K562 (cell line): ENCODE results near the gene CLVS2. TPM values are rescaled to one million over a fixed set of nuclear protein-coding genes. Genes with fewer than 3 reads are reported as not detected.

ENCODE experiments used
- ATAC-seq: fragments of 200-7000 bp; cut with Tn5 transposase; 3 replicates; pipeline ENCODE4 v1.9.1; 2020; ENCODE audit warnings: moderate library complexity
- BruUV-seq: library from RNA; stranded (reverse); fragments of 400-500 nt; replicated peaks from 2 replicates; lab custom pipeline; 2021; lab: Mats Ljungman, UMichigan
- CTCF ChIA-PET: fragments of 300-600 bp; formaldehyde crosslinking; extraction: SDS; loops from one replicate; lab custom pipeline; 2021; ENCODE audit warnings: low intra/inter-chr PET ratio; lab: Yijun Ruan, JAX
- POLR2A ChIA-PET: fragments of 300-600, 350-650 bp; sonication (Branson Sonifier 250); formaldehyde crosslinking; extraction: SDS; loops from one replicate; lab custom pipeline; 2021; ENCODE audit warnings: antibody characterized with exemption, inconsistent platforms; lab: Yijun Ruan, JAX
- DNase-seq, 4 experiments: peaks; one replicate each; pipeline versions ENCODE4 v3.0.0 to v3.0.0-alpha.2; 2011 to 2018; ENCODE audit warnings: low spot score in 3 of 4, mixed read lengths in 3 of 4; ENCODE audit errors: extremely low read depth in 1 of 4
- FAIRE-seq: peaks from 2 replicates; lab custom pipeline; 2011; peaks lifted over from hg19 to GRCh38; lab: Jason Lieb, UNC
- H2AFZ ChIP-seq: 2 replicates; pipeline ENCODE4 v1.6.0; 2011; ENCODE audit warnings: low read depth, low read length, control low read depth, inconsistent platforms
- H3K27ac ChIP-seq: fragments of 200-600 bp; 3 replicates; pipeline ENCODE4 v1.8.0; 2011; ENCODE audit warnings: low read depth, mild to moderate bottlenecking, control low read depth, inconsistent platforms, low read length, moderate library complexity, mixed read lengths; ENCODE audit errors: extremely low read depth
- H3K27me3 ChIP-seq, 2 experiments: fragments of 300-600 bp in 1 of 2; 2 replicates in 1 of 2; 3 replicates in 1 of 2; pipeline versions ENCODE4 v1.6.0 to v1.8.0; 2011; ENCODE audit warnings: inconsistent platforms in 2 of 2, low read length in 2 of 2, mild to moderate bottlenecking in 1 of 2, mixed read lengths in 1 of 2, moderate library complexity in 1 of 2; ENCODE audit not compliant: control insufficient read depth in 2 of 2, insufficient read depth in 2 of 2
- H3K36me3 ChIP-seq: fragments of 300-600 bp; 3 replicates; pipeline ENCODE4 v1.8.0; 2011; ENCODE audit warnings: mild to moderate bottlenecking, low read length, inconsistent platforms; ENCODE audit not compliant: control insufficient read depth, insufficient read depth
- H3K4me1 ChIP-seq, 2 experiments: fragments of 200-600 bp in 1 of 2; replicated peaks in 1 of 2; 2 replicates in 1 of 2; 3 replicates in 1 of 2; pipeline versions ENCODE4 v1.5.1 to v1.8.0; 2011; ENCODE audit warnings: inconsistent platforms in 2 of 2, low read length in 2 of 2, mild to moderate bottlenecking in 1 of 2, mixed read lengths in 1 of 2, moderate library complexity in 1 of 2; ENCODE audit not compliant: control insufficient read depth in 2 of 2, insufficient read depth in 2 of 2
- H3K4me2 ChIP-seq: 2 replicates; pipeline ENCODE4 v1.6.1; 2011; ENCODE audit warnings: low read length, control low read depth, inconsistent platforms, mixed read lengths; ENCODE audit not compliant: insufficient read depth
- H3K4me3 ChIP-seq: fragments of 200-600 bp; sonication (generic), shearing (Covaris generic); 2 replicates; pipeline ENCODE4 v1.5.1; 2016; ENCODE audit warnings: control low read depth, inconsistent platforms
- H3K79me2 ChIP-seq: fragments of 200-600 bp; 3 replicates; pipeline ENCODE4 v1.8.0; 2011; ENCODE audit warnings: low read length, inconsistent platforms; ENCODE audit not compliant: control insufficient read depth, insufficient read depth
- H3K9ac ChIP-seq, 2 experiments: 2 replicates each; pipeline versions ENCODE4 v1.6.0 to v1.6.1; 2011; ENCODE audit warnings: low read depth in 2 of 2, low read length in 2 of 2, control low read depth in 1 of 2, inconsistent platforms in 1 of 2, mild to moderate bottlenecking in 1 of 2, mixed read lengths in 1 of 2; ENCODE audit not compliant: insufficient read depth in 1 of 2
- H3K9me1 ChIP-seq: one replicate; pipeline ENCODE4 v1.6.0; 2011; ENCODE audit warnings: inconsistent platforms, mild to moderate bottlenecking, low read length, moderate library complexity; ENCODE audit not compliant: control insufficient read depth, insufficient read depth
- H3K9me3 ChIP-seq: replicated peaks from 2 replicates; pipeline ENCODE4 v1.5.1; 2011; ENCODE audit warnings: low read depth, low read length, inconsistent platforms; ENCODE audit not compliant: control insufficient read depth, insufficient read depth
- H4K20me1 ChIP-seq: replicated peaks from 2 replicates; pipeline ENCODE4 v1.6.1; 2011; ENCODE audit warnings: low read length, inconsistent platforms, mixed read lengths; ENCODE audit not compliant: control insufficient read depth, insufficient read depth
- CUX1 ChIP-seq: fragments of 200-800 bp; sonication (Bioruptor generic); IDR thresholded peaks from 2 replicates; pipeline ENCODE4 v1.6.1; 2016; ENCODE audit warnings: missing genetic modification characterization, missing compliant biosample characterization
- ELK3 ChIP-seq: fragments of 450-650 bp; formaldehyde crosslinking; IDR thresholded peaks from 2 replicates; pipeline ENCODE4 v1.4.0; 2020; ENCODE audit warnings: mild to moderate bottlenecking
- KDM4B ChIP-seq, 2 experiments: fragments of 450-650 bp in 1 of 2; sonication (generic) in 1 of 2; IDR thresholded peaks; 2 replicates each; pipeline ENCODE4 v1.6.1; 2016 to 2017; ENCODE audit warnings: borderline replicate concordance in 2 of 2, antibody characterized with exemption in 1 of 2, low read depth in 1 of 2, mild to moderate bottlenecking in 1 of 2
- NCOA6 ChIP-seq: fragments of 450-650 bp; IDR thresholded peaks from 2 replicates; pipeline ENCODE4 v1.6.1; 2017; ENCODE audit warnings: mild to moderate bottlenecking
- NFYB ChIP-seq: IDR thresholded peaks from 2 replicates; pipeline ENCODE4 v1.6.1; 2011; ENCODE audit warnings: mild to moderate bottlenecking, moderate library complexity; ENCODE audit not compliant: insufficient read length; ENCODE audit errors: extremely low read depth
- REST ChIP-seq, 2 experiments: fragments of 450-650 bp; formaldehyde crosslinking in 1 of 2; IDR thresholded peaks; 2 replicates each; pipeline versions ENCODE4 v1.4.0 to v1.6.1; 2014 to 2020; ENCODE audit warnings: mild to moderate bottlenecking in 2 of 2, borderline replicate concordance in 1 of 2, low read depth in 1 of 2
- ZBTB1 ChIP-seq: sonication (generic); formaldehyde crosslinking; IDR thresholded peaks from 2 replicates; pipeline ENCODE4 v1.8.1; 2023; ENCODE audit warnings: missing genetic modification reagents, low read depth, mild to moderate bottlenecking, borderline replicate concordance
- ZNF24 ChIP-seq: fragments of 450-650 bp; IDR thresholded peaks from 2 replicates; pipeline ENCODE4 v1.6.1; 2016
- in situ Hi-C: fragments of 300-500 bp; cut with MboI; formaldehyde crosslinking; loops from 4 replicates; pipeline ENCODE4 v1.15.0; 2018; ENCODE audit warnings: inconsistent platforms, mixed read lengths
- intact Hi-C: fragments of 100-400 bp; cut with micrococcal nuclease; formaldehyde crosslinking; loops from 2 replicates; pipeline ENCODE4 v1.14.2; 2022
- polyA plus RNA-seq, 8 experiments: library from polyadenylated mRNA; depleted of rRNA in 4 of 8; stranded (reverse) in 5 of 8; unstranded in 3 of 8; fragments of >200 nt; fragmentation: Nextera tagmentation in 2 of 8; fragmentation: Illumina TruSeq in 1 of 8; extraction: Ambion mirVana in 2 of 8; extraction: Trizol in 1 of 8; gene quantifications; 2 replicates each; pipeline versions ENCODE4 v1.2.1 to v1.2.3, GENCODE V29; 2011 to 2014; ENCODE audit warnings: inconsistent platforms in 1 of 8, missing spikeins in 1 of 8
- total RNA-seq, 7 experiments: library from RNA; depleted of rRNA in 6 of 7; stranded (reverse); fragments of >200 nt in 6 of 7; fragmentation: Illumina TruSeq in 2 of 7; extraction: Trizol in 2 of 7; gene quantifications; 2 replicates each; pipeline versions ENCODE4 v1.2.1 to v1.2.3, GENCODE V29; 2011 to 2021; ENCODE audit warnings: low replicate concordance in 1 of 7

The CLVS2 gene
- total and polyA plus RNA-seq, 9 of the 15 experiments (the other 6 are each of a cell fraction or from before 2014, with no cell fraction given) = 0.01 to 0.36 (median 0.03) TPM; not detected in 3

- Histone ChIP-seq H3K79me2 (no peaks in the 10 kb centered on the region), H3K27me3 (no peaks in the 10 kb centered on the region), H3K4me1 (no peaks in the 10 kb centered on the region), H3K9ac (no peak overlapping the region), H3K9me3 (no peaks in the 10 kb centered on the region; the same call in 1 of the 2 replicates), H3K27ac (no peak overlapping the region), H2AFZ (no peak overlapping the region), H3K9me1 (no peaks in the 10 kb centered on the region), H4K20me1 (no peaks in the 10 kb centered on the region), H3K36me3 (no peaks in the 10 kb centered on the region), H3K4me3 (no peak overlapping the region), H3K4me2 (no peak overlapping the region)
- intact Hi-C loops = no loop called here
- CTCF ChIA-PET = no interaction called here
- in situ Hi-C loops = no loop called here
- no TSS peak for BruUV-seq
- POLR2A ChIA-PET = no interaction called here
- FAIRE-seq = no peak
- no peak for ATAC-seq
- no peak for DNase-seq
- TF ChIP-seq REST (IDR thresholded peaks at IDR 0.05; ENCODE audit: borderline replicate concordance) (no peak), REST (CRISPR knock-in tag; IDR thresholded peaks at IDR 0.05; ENCODE audit: low read depth) (no peak), ZNF24 (no peak), NFYB (no peak), ZBTB1 (CRISPR knock-in tag) (no peak), CUX1 (CRISPR knock-in tag) (no peak), ELK3 (CRISPR knock-in tag) (no peak), KDM4B (IDR thresholded peaks at IDR 0.05; ENCODE audit: borderline replicate concordance in 2 of 2, low read depth in 1 of 2) (no peak), NCOA6 (no peak)
These were observed 34.2 kb downstream of the CLVS2 start for GRCh38 chr6:123030282-123030681.
